ENCODE data around the gene RPS6KA6.

RPS6KA6 gene

GRCh38 chrX:84168574-84168973, 19.4 kb downstream of the RPS6KA6 start:
- Histone ChIP-seq H3K9me3 (ENCODE audit: control insufficient read depth in 2 of 2, low read length in 2 of 2) (no peaks in the 10 kb centered on the region), H3K27me3 (ENCODE audit: control insufficient read depth in 2 of 2, insufficient read depth in 2 of 2, low read length in 2 of 2) (no peaks in the 10 kb centered on the region), H3K9ac (ENCODE audit: low read depth in 1 of 2, low read length in 2 of 2) (no peak overlapping the region), H3K36me3 (ENCODE audit: control insufficient read depth in 2 of 2, insufficient read depth in 2 of 2, low read length in 2 of 2) (no peaks in the 10 kb centered on the region), H3K4me3 (ENCODE audit: low read length in 2 of 2) (no peak overlapping the region), H3K4me1 (ENCODE audit: control insufficient read depth in 2 of 2, insufficient read depth in 2 of 2, low read length in 2 of 2) (no peaks in the 10 kb centered on the region), H3K27ac (ENCODE audit: low read depth in 2 of 2, low read length in 2 of 2) (no peak overlapping the region)

- Histone ChIP-seq H3K4me3 (ENCODE audit: low read length in 2 of 2) (no peak overlapping the region), H3K9ac (ENCODE audit: low read depth in 1 of 2, low read length in 2 of 2) (no peak overlapping the region), H3K4me1 (ENCODE audit: control insufficient read depth in 2 of 2, insufficient read depth in 2 of 2, low read length in 2 of 2) (no peaks in the 10 kb centered on the region), H3K27me3 (ENCODE audit: control insufficient read depth in 2 of 2, insufficient read depth in 2 of 2, low read length in 2 of 2) (no peaks in the 10 kb centered on the region), H3K9me3 (ENCODE audit: control insufficient read depth in 2 of 2, low read length in 2 of 2) (no peaks in the 10 kb centered on the region), H3K36me3 (ENCODE audit: control insufficient read depth in 2 of 2, insufficient read depth in 2 of 2, low read length in 2 of 2) (no peaks in the 10 kb centered on the region), H3K27ac (ENCODE audit: low read depth in 2 of 2, low read length in 2 of 2) (no peak overlapping the region)
These were observed 19.9 kb downstream of the RPS6KA6 start for GRCh38 chrX:84168095-84168494.

GRCh38 chrX:84165711-84166110, 22.3 kb downstream of the RPS6KA6 start:
- Histone ChIP-seq H3K4me1 (ENCODE audit: control insufficient read depth in 2 of 2, insufficient read depth in 2 of 2, low read length in 2 of 2) (no peaks in the 10 kb centered on the region), H3K27me3 (ENCODE audit: control insufficient read depth in 2 of 2, insufficient read depth in 2 of 2, low read length in 2 of 2) (no peaks in the 10 kb centered on the region), H3K9me3 (ENCODE audit: control insufficient read depth in 2 of 2, low read length in 2 of 2) (no peaks in the 10 kb centered on the region), H3K4me3 (ENCODE audit: low read length in 2 of 2) (no peak overlapping the region), H3K9ac (ENCODE audit: low read depth in 1 of 2, low read length in 2 of 2) (no peak overlapping the region), H3K36me3 (ENCODE audit: control insufficient read depth in 2 of 2, insufficient read depth in 2 of 2, low read length in 2 of 2) (no peaks in the 10 kb centered on the region), H3K27ac (ENCODE audit: low read depth in 2 of 2, low read length in 2 of 2) (no peak overlapping the region)

- Histone ChIP-seq H3K27ac (ENCODE audit: low read depth in 2 of 2, low read length in 2 of 2) (no peak overlapping the region), H3K9me3 (ENCODE audit: control insufficient read depth in 2 of 2, low read length in 2 of 2) (no peaks in the 10 kb centered on the region), H3K27me3 (ENCODE audit: control insufficient read depth in 2 of 2, insufficient read depth in 2 of 2, low read length in 2 of 2) (no peaks in the 10 kb centered on the region), H3K9ac (ENCODE audit: low read depth in 1 of 2, low read length in 2 of 2) (no peak overlapping the region), H3K4me1 (ENCODE audit: control insufficient read depth in 2 of 2, insufficient read depth in 2 of 2, low read length in 2 of 2) (no peaks in the 10 kb centered on the region), H3K4me3 (ENCODE audit: low read length in 2 of 2) (no peak overlapping the region), H3K36me3 (ENCODE audit: control insufficient read depth in 2 of 2, insufficient read depth in 2 of 2, low read length in 2 of 2) (no peaks in the 10 kb centered on the region)
These were observed 25.6 kb downstream of the RPS6KA6 start for GRCh38 chrX:84162401-84162800.

- Histone ChIP-seq H3K4me3 (ENCODE audit: low read length in 2 of 2) (no peak overlapping the region), H3K36me3 (ENCODE audit: control insufficient read depth in 2 of 2, insufficient read depth in 2 of 2, low read length in 2 of 2) (no peaks in the 10 kb centered on the region), H3K27ac (ENCODE audit: low read depth in 2 of 2, low read length in 2 of 2) (no peak overlapping the region), H3K4me1 (ENCODE audit: control insufficient read depth in 2 of 2, insufficient read depth in 2 of 2, low read length in 2 of 2) (no peaks in the 10 kb centered on the region), H3K27me3 (ENCODE audit: control insufficient read depth in 2 of 2, insufficient read depth in 2 of 2, low read length in 2 of 2) (no peaks in the 10 kb centered on the region), H3K9me3 (ENCODE audit: control insufficient read depth in 2 of 2, low read length in 2 of 2) (no peaks in the 10 kb centered on the region), H3K9ac (ENCODE audit: low read depth in 1 of 2, low read length in 2 of 2) (no peak overlapping the region)
These were observed 26.4 kb downstream of the RPS6KA6 start for GRCh38 chrX:84161641-84162040.

- Histone ChIP-seq H3K27me3 (ENCODE audit: control insufficient read depth in 2 of 2, insufficient read depth in 2 of 2, low read length in 2 of 2) (no peaks in the 10 kb centered on the region), H3K27ac (ENCODE audit: low read depth in 2 of 2, low read length in 2 of 2) (no peak overlapping the region), H3K4me1 (ENCODE audit: control insufficient read depth in 2 of 2, insufficient read depth in 2 of 2, low read length in 2 of 2) (no peaks in the 10 kb centered on the region), H3K36me3 (ENCODE audit: control insufficient read depth in 2 of 2, insufficient read depth in 2 of 2, low read length in 2 of 2) (no peaks in the 10 kb centered on the region), H3K4me3 (ENCODE audit: low read length in 2 of 2) (no peak overlapping the region), H3K9me3 (ENCODE audit: control insufficient read depth in 2 of 2, low read length in 2 of 2) (no peaks in the 10 kb centered on the region), H3K9ac (ENCODE audit: low read depth in 1 of 2, low read length in 2 of 2) (no peak overlapping the region)
These were observed 27.3 kb downstream of the RPS6KA6 start for GRCh38 chrX:84160736-84161135.

- Histone ChIP-seq H3K4me3 (ENCODE audit: low read length in 2 of 2) (no peak overlapping the region), H3K9ac (ENCODE audit: low read depth in 1 of 2, low read length in 2 of 2) (no peak overlapping the region), H3K27ac (ENCODE audit: low read depth in 2 of 2, low read length in 2 of 2) (no peak overlapping the region), H3K4me1 (ENCODE audit: control insufficient read depth in 2 of 2, insufficient read depth in 2 of 2, low read length in 2 of 2) (no peaks in the 10 kb centered on the region), H3K27me3 (ENCODE audit: control insufficient read depth in 2 of 2, insufficient read depth in 2 of 2, low read length in 2 of 2) (no peaks in the 10 kb centered on the region), H3K9me3 (ENCODE audit: control insufficient read depth in 2 of 2, low read length in 2 of 2) (no peaks in the 10 kb centered on the region), H3K36me3 (ENCODE audit: control insufficient read depth in 2 of 2, insufficient read depth in 2 of 2, low read length in 2 of 2) (no peaks in the 10 kb centered on the region)
These were observed 31.2 kb downstream of the RPS6KA6 start for GRCh38 chrX:84156821-84157220.

GRCh38 chrX:84155938-84156337, 32.1 kb downstream of the RPS6KA6 start:
- H3K9ac ChIP-seq (ENCODE audit: low read depth in 1 of 2, low read length in 2 of 2) = no peak overlapping the region
- no peaks in the 10 kb centered on the region for H3K27me3 ChIP-seq (ENCODE audit: control insufficient read depth in 2 of 2, insufficient read depth in 2 of 2, low read length in 2 of 2)
- H3K9me3 ChIP-seq (ENCODE audit: control insufficient read depth in 2 of 2, low read length in 2 of 2) = no peaks in the 10 kb centered on the region
- no peak overlapping the region for H3K4me3 ChIP-seq (ENCODE audit: low read length in 2 of 2)
- no peaks in the 10 kb centered on the region for H3K36me3 ChIP-seq (ENCODE audit: control insufficient read depth in 2 of 2, insufficient read depth in 2 of 2, low read length in 2 of 2)
- no peaks in the 10 kb centered on the region for H3K4me1 ChIP-seq (ENCODE audit: control insufficient read depth in 2 of 2, insufficient read depth in 2 of 2, low read length in 2 of 2)
- no peak overlapping the region for H3K27ac ChIP-seq (ENCODE audit: low read depth in 2 of 2, low read length in 2 of 2)

GRCh38 chrX:84153538-84153937, 34.5 kb downstream of the RPS6KA6 start:
- Histone ChIP-seq H3K4me3 (ENCODE audit: low read length in 2 of 2) (no peak overlapping the region), H3K36me3 (ENCODE audit: control insufficient read depth in 2 of 2, insufficient read depth in 2 of 2, low read length in 2 of 2) (no peaks in the 10 kb centered on the region), H3K9me3 (ENCODE audit: control insufficient read depth in 2 of 2, low read length in 2 of 2) (no peaks in the 10 kb centered on the region), H3K27me3 (ENCODE audit: control insufficient read depth in 2 of 2, insufficient read depth in 2 of 2, low read length in 2 of 2) (no peaks in the 10 kb centered on the region), H3K9ac (ENCODE audit: low read depth in 1 of 2, low read length in 2 of 2) (no peak overlapping the region), H3K4me1 (ENCODE audit: control insufficient read depth in 2 of 2, insufficient read depth in 2 of 2, low read length in 2 of 2) (no peaks in the 10 kb centered on the region), H3K27ac (ENCODE audit: low read depth in 2 of 2, low read length in 2 of 2) (no peak overlapping the region)

GRCh38 chrX:84144991-84145390, 43.0 kb downstream of the RPS6KA6 start:
- Histone ChIP-seq H3K9ac (ENCODE audit: low read depth in 1 of 2, low read length in 2 of 2) (no peak overlapping the region), H3K27ac (ENCODE audit: low read depth in 2 of 2, low read length in 2 of 2) (no peak overlapping the region), H3K4me1 (ENCODE audit: control insufficient read depth in 2 of 2, insufficient read depth in 2 of 2, low read length in 2 of 2) (no peaks in the 10 kb centered on the region), H3K36me3 (ENCODE audit: control insufficient read depth in 2 of 2, insufficient read depth in 2 of 2, low read length in 2 of 2) (no peaks in the 10 kb centered on the region), H3K4me3 (ENCODE audit: low read length in 2 of 2) (no peak overlapping the region), H3K27me3 (ENCODE audit: control insufficient read depth in 2 of 2, insufficient read depth in 2 of 2, low read length in 2 of 2) (no peaks in the 10 kb centered on the region), H3K9me3 (ENCODE audit: control insufficient read depth in 2 of 2, low read length in 2 of 2) (no peaks in the 10 kb centered on the region)

GRCh38 chrX:84144281-84144680, 43.7 kb downstream of the RPS6KA6 start:
- H3K4me1 ChIP-seq (ENCODE audit: control insufficient read depth in 2 of 2, insufficient read depth in 2 of 2, low read length in 2 of 2) = no peaks in the 10 kb centered on the region
- no peaks in the 10 kb centered on the region for H3K27me3 ChIP-seq (ENCODE audit: control insufficient read depth in 2 of 2, insufficient read depth in 2 of 2, low read length in 2 of 2)
- H3K27ac ChIP-seq (ENCODE audit: low read depth in 2 of 2, low read length in 2 of 2) = no peak overlapping the region
- no peaks in the 10 kb centered on the region for H3K36me3 ChIP-seq (ENCODE audit: control insufficient read depth in 2 of 2, insufficient read depth in 2 of 2, low read length in 2 of 2)
- H3K9me3 ChIP-seq (ENCODE audit: control insufficient read depth in 2 of 2, low read length in 2 of 2) = no peaks in the 10 kb centered on the region
- H3K4me3 ChIP-seq (ENCODE audit: low read length in 2 of 2) = no peak overlapping the region
- H3K9ac ChIP-seq (ENCODE audit: low read depth in 1 of 2, low read length in 2 of 2) = no peak overlapping the region

Measured in mucosa of rectum (tissue), 2 donors.